GM18517 (cell line): ENCODE measurements around the gene HTT.

ENCODE experiments used
- ATAC-seq: cut with Tn5 transposase; IDR thresholded peaks from one replicate; pipeline ENCODE4 v1.9.1; 2021; ENCODE audit warnings: mild to moderate bottlenecking, moderate library complexity; ENCODE audit not compliant: unreplicated experiment

HTT gene

GRCh38 chr4:3257556-3258482 is 183.3 kb downstream of the HTT start:
- ATAC-seq = no peak

- no peak for ATAC-seq
These were observed 187.1 kb downstream of the HTT start for GRCh38 chr4:3261411-3262207.

GRCh38 chr4:3262208-3263052 is 187.9 kb downstream of the HTT start:
- ATAC-seq = no peak

- ATAC-seq = no peak
These were observed 188.8 kb downstream of the HTT start for GRCh38 chr4:3263053-3263875.

GRCh38 chr4:3263876-3264193 is 189.4 kb downstream of the HTT start:
- no peak for ATAC-seq

- no peak for ATAC-seq
These were observed 191.6 kb downstream of the HTT start for GRCh38 chr4:3266076-3266475.

- ATAC-seq = no peak
These were observed 193.3 kb downstream of the HTT start for GRCh38 chr4:3267576-3268394.

GRCh38 chr4:3268395-3269104 is 194.1 kb downstream of the HTT start:
- no peak for ATAC-seq

GRCh38 chr4:3269105-3269927 is 194.8 kb downstream of the HTT start:
- ATAC-seq = no peak

GRCh38 chr4:3269991-3270611 is 195.6 kb downstream of the HTT start:
- no peak for ATAC-seq

GRCh38 chr4:3271131-3271530 is 196.7 kb downstream of the HTT start:
- no peak for ATAC-seq

GRCh38 chr4:3276986-3277385 is 202.5 kb downstream of the HTT start:
- no peak for ATAC-seq

- ATAC-seq = no peak
These were observed 206.0 kb downstream of the HTT start for GRCh38 chr4:3280466-3280865.

GRCh38 chr4:3283483-3283882 is 209.0 kb downstream of the HTT start:
- no peak for ATAC-seq

GRCh38 chr4:3283916-3284315 is 209.4 kb downstream of the HTT start:
- ATAC-seq = no peak

GRCh38 chr4:3284734-3285557 is 210.5 kb downstream of the HTT start:
- ATAC-seq = no peak
